BLaER1 (cell line): ENCODE results near the gene NEK4.
A peak's percentile ranks its signal among the peaks of the same experiment; 100 is the strongest.

ENCODE experiments used
- H3K27ac ChIP-seq: shearing (Covaris generic); formaldehyde crosslinking; 2 replicates; pipeline ENCODE4 v1.8.1; 2022
- H3K27me3 ChIP-seq: shearing (Covaris generic); formaldehyde crosslinking; 2 replicates; pipeline ENCODE4 v1.8.1; 2022
- H3K36me3 ChIP-seq: shearing (Covaris generic); formaldehyde crosslinking; 2 replicates; pipeline ENCODE4 v1.8.1; 2022
- H3K4me1 ChIP-seq: shearing (Covaris generic); formaldehyde crosslinking; 2 replicates; pipeline ENCODE4 v1.8.1; 2022
- H3K4me2 ChIP-seq: shearing (Covaris generic); formaldehyde crosslinking; 2 replicates; pipeline ENCODE4 v1.8.1; 2022
- H3K4me3 ChIP-seq: shearing (Covaris generic); formaldehyde crosslinking; 2 replicates; pipeline ENCODE4 v1.8.1; 2022
- H3K9ac ChIP-seq: shearing (Covaris generic); formaldehyde crosslinking; 2 replicates; pipeline ENCODE4 v1.8.1; 2022
- H3K9me3 ChIP-seq: shearing (Covaris generic); formaldehyde crosslinking; 2 replicates; pipeline ENCODE4 v1.8.1; 2022
- H4K20me1 ChIP-seq: shearing (Covaris generic); formaldehyde crosslinking; 2 replicates; pipeline ENCODE4 v1.8.1; 2022
- Cebpa-rat ChIP-seq: shearing (Covaris generic); IDR thresholded peaks from 2 replicates; pipeline ENCODE4 v1.8.1; 2022

NEK4 gene

DNA sequence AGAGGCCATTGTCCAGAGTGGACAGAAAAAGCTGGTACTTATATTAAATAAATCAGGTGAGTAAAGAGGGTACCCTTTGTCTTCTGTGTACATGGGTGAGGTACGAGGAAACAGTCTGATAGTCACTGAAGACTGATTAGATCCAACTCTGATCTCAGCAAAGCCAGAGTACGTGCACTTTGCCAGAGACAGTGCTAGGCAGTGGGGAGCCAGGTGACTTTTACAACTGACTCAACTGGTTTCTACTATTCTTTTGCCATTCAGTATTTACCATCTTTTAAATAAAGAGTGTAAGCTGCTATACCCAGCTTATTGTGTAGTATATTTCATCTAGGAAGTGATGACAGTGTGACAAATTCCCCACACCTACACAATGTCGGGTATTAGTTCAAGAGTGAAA, 81.6 kb downstream of the NEK4 start:
- no peak for TF ChIP-seq Cebpa-rat
- Histone ChIP-seq H3K4me1 (peaks cover 29% of the 10 kb centered on the region), H3K9me3 (no peaks in the 10 kb centered on the region), H3K27me3 (no peaks in the 10 kb centered on the region), H4K20me1 (peaks cover 77% of the 10 kb centered on the region), H3K4me3 (no peak overlapping the region), H3K27ac (no peak overlapping the region), H3K9ac (no peak overlapping the region), H3K4me2 (no peak overlapping the region), H3K36me3 (peaks cover 71% of the 10 kb centered on the region)

DNA sequence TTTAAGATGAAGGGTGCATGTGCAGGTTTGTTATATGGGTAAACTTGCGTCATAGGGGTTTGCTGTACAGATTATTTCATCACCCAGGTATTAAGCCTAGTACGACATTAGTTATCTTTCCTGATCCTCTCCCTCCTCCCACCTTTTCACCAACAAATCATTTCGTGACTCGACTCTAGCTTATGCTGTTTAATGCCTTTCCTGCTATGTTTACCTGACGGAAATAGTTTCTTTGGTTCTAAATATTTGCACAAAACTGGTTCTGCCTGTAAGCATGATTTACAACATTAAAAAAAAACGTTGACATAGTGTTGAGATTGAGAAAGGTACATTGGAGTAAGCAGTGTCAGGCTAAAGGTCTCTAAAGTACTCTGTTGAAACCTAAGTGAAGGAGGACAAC, 82.5 kb downstream of the NEK4 start:
- peaks cover 77% of the 10 kb centered on the region for H4K20me1 ChIP-seq
- no peaks in the 10 kb centered on the region for H3K27me3 ChIP-seq
- H3K4me2 ChIP-seq, result peak overlapping the region; percentile 82; the same call in 1 of the 2 replicates
- peaks cover 38% of the 10 kb centered on the region for H3K4me1 ChIP-seq
- H3K9ac ChIP-seq, result no peak overlapping the region; the same call in 1 of the 2 replicates
- H3K36me3 ChIP-seq, result peaks cover 63% of the 10 kb centered on the region
- no peaks in the 10 kb centered on the region for H3K9me3 ChIP-seq
- no peak overlapping the region; the same call in 1 of the 2 replicates for H3K27ac ChIP-seq
- H3K4me3 ChIP-seq, result no peak overlapping the region
- TF ChIP-seq Cebpa-rat, result no peak

DNA sequence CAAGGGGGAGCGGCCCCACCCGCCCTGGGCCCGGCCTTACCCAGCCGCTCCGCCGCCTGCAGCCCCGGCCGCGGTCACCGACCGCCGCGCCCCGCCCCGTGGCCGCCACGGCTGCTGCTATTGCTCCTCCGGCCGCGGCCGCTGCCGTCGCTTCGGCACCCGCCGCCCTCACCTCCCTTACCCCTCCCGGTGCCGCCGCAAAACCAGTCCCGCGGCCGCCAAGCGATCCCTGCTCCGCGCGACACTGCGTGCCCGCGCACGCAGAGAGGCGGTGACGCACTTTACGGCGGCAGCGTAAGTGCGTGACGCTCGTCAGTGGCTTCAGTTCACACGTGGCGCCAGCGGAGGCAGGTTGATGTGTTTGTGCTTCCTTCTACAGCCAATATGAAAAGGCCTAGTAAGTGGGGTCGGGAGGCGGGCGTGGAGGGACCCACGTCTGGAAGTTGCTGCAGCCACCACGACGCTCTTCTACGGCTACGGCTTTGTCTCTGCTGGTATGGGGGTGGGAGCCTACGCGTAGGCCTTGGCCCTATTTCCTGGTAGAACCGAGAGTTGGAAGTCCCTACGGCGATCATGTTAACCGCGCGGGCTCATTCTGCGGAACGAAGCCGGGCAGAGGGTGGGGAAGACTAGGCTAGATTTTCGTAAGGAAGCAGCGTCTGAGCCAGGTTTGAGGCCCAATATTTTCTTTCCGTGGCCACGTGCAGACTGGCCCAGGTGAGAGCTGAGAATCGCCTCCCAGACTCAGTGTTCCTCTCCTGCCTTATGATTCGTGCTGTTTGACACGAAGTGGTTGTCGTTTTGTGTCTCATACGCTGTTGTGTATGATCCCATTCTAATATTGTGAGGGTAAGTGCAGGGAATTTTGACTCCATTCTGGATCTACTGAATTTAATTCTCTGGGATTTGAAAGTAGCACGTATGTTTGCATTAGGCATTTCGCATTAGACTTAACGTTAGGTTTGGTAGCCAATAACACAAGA, 84.7 kb downstream of the NEK4 start, which contains the start of the genes GNL3 and PBRM1:
TSS of gene GNL3 (plus strand) at position 324 of the 983 bp plus-strand sequence. CDS start at position 385, 61 bp downstream.
TSS of gene PBRM1 (minus strand) at position 205 of the 983 bp plus-strand sequence.
- Histone ChIP-seq H4K20me1 (peaks cover 77% of the 10 kb centered on the region), H3K4me1 (peaks cover 55% of the 10 kb centered on the region), H3K27ac (peak within 1 kb of the TSS; percentile 94), H3K4me3 (peak within 1 kb of the TSS; percentile 86), H3K9ac (peak within 1 kb of the TSS; percentile 97), H3K27me3 (no peaks in the 10 kb centered on the region), H3K9me3 (no peaks in the 10 kb centered on the region), H3K4me2 (peak within 1 kb of the TSS; percentile 82), H3K36me3 (peaks cover 55% of the 10 kb centered on the region)
- no peak for TF ChIP-seq Cebpa-rat

DNA sequence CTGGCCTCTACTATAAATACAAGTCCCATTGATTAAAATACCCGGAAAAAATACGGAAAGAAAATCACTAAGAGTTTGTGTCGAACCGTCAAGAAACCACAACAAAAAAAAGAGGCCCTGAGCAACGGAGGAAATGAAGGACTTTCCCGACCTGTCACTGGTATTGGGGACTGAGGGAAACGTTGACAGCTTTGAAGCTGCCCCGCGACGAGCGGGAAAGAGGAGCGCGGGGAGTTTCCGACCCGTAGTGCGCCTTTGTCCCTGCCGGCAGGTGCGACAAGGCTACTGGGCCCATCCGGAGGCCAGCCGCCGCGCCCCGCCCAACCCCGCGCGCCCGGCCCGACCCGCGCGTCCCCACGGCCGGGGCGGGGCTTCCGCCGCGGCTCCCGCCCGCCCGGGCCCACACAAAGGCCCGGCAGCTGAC, 85.4 kb downstream of the NEK4 start:
- peak overlapping the region; percentile 86 for H3K4me3 ChIP-seq
- TF ChIP-seq Cebpa-rat, result no peak
- peaks cover 55% of the 10 kb centered on the region for H3K4me1 ChIP-seq
- H3K4me2 ChIP-seq, result peak overlapping the region; percentile 73
- H3K27ac ChIP-seq, result peak overlapping the region; percentile 94
- H3K9ac ChIP-seq, result peak overlapping the region; percentile 97
- H4K20me1 ChIP-seq, result peaks cover 77% of the 10 kb centered on the region
- no peaks in the 10 kb centered on the region for H3K9me3 ChIP-seq
- no peaks in the 10 kb centered on the region for H3K27me3 ChIP-seq
- peaks cover 55% of the 10 kb centered on the region for H3K36me3 ChIP-seq

DNA sequence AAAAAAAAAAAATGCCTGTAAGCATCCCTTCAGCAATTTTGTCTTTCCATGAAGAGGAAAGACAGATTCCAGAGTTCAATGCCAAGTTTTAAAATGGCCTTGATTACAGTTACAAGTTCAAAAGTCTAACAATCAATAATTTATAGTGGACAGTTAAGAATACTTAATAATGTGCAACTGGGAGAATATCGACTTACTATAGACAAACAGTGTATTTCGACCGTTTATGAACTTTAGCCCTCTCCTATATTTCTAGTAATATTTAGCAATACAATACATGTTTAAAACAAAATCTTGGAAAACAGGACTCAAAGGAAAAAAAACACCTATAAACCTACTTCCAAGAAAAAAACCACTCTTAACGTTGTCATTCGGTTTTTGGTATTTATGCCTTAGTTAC, 86.6 kb downstream of the NEK4 start:
- Histone ChIP-seq H3K27me3 (no peaks in the 10 kb centered on the region), H3K4me3 (peak overlapping the region; percentile 86; the same call in 1 of the 2 replicates), H3K27ac (no peak overlapping the region), H3K9me3 (no peaks in the 10 kb centered on the region), H3K36me3 (peaks cover 55% of the 10 kb centered on the region), H4K20me1 (peaks cover 77% of the 10 kb centered on the region), H3K4me1 (peaks cover 55% of the 10 kb centered on the region), H3K4me2 (peak overlapping the region; percentile 73), H3K9ac (no peak overlapping the region; the same call in 1 of the 2 replicates)
- TF ChIP-seq Cebpa-rat, result no peak

DNA sequence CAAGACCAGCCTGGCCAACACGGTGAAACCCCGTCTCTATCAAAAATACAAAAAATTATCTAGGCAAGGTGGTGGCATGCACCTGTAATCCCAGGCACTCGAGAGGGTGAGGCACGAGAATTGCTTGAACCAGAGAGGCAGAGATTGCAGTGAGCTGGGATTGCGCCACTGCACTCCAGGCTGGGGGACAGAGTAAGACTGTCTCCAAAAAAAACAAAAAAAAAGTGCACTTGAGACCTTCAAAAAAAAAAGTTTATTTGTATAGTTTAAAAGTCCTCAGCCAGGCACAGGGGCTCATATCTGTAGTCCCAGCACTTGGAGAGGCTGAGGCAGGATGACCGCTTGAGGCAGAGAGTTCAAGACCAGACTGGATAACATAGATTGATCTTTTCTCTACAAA, 87.1 kb downstream of the NEK4 start:
- Histone ChIP-seq H4K20me1 (peaks cover 77% of the 10 kb centered on the region), H3K4me2 (peak overlapping the region; percentile 73), H3K9me3 (no peaks in the 10 kb centered on the region), H3K4me1 (peaks cover 53% of the 10 kb centered on the region), H3K27ac (no peak overlapping the region), H3K4me3 (no peak overlapping the region), H3K36me3 (peaks cover 55% of the 10 kb centered on the region), H3K27me3 (no peaks in the 10 kb centered on the region), H3K9ac (no peak overlapping the region)
- TF ChIP-seq Cebpa-rat, result no peak

DNA sequence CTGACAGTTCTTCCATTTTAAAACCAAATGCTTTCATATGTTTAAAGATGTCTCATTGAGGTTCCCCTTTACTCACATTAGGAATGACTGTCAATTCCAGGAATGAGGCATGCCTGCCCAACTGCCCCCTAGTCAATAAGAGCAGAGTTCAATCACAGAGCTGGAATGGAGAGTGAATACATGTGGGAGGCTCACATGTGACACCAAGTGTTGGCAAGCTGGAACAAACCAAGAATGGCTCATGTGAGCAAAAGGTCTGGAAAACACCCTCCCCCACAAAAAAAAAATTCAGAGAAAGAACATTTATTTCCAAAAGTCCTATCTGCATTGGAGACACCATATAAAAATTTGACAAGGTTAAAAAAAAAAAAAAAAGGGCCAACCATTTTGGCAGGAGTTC, 88.7 kb downstream of the NEK4 start:
- H3K27me3 ChIP-seq, result no peaks in the 10 kb centered on the region
- H3K36me3 ChIP-seq, result peaks cover 55% of the 10 kb centered on the region
- H3K4me3 ChIP-seq, result no peak overlapping the region
- H3K4me1 ChIP-seq, result peaks cover 37% of the 10 kb centered on the region
- no peak for TF ChIP-seq Cebpa-rat
- no peak overlapping the region for H3K27ac ChIP-seq
- no peak overlapping the region for H3K4me2 ChIP-seq
- peaks cover 67% of the 10 kb centered on the region for H4K20me1 ChIP-seq
- no peaks in the 10 kb centered on the region for H3K9me3 ChIP-seq
- no peak overlapping the region for H3K9ac ChIP-seq

DNA sequence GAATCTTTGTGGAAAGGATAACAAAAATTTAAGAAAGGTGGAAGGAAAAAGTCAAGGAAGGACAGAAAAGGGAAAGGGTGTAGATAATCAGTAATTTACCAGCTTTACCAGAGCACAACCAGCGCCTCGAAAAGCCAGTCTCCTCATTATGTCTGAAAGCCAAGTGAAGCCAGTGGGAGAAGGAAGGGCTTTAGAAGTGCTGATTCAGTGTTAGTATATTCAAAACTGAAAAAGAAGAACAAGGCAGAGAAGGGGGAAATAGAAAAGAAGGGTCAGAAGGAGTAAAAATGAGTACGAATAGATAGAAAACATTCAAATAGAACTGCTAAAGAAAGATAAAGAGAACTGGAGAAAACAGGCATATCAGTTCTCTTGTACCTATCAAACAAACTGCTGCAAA, 89.1 kb downstream of the NEK4 start:
- Histone ChIP-seq H3K9ac (0 out of 2 replicates have a peak overlapping the region, but pooled peaks have one; percentile 27), H3K4me1 (peaks cover 33% of the 10 kb centered on the region), H3K4me3 (no peak overlapping the region), H3K4me2 (no peak overlapping the region), H3K27ac (no peak overlapping the region), H3K36me3 (peaks cover 58% of the 10 kb centered on the region), H3K9me3 (no peaks in the 10 kb centered on the region), H3K27me3 (no peaks in the 10 kb centered on the region), H4K20me1 (peaks cover 65% of the 10 kb centered on the region)
- TF ChIP-seq Cebpa-rat, result no peak

DNA sequence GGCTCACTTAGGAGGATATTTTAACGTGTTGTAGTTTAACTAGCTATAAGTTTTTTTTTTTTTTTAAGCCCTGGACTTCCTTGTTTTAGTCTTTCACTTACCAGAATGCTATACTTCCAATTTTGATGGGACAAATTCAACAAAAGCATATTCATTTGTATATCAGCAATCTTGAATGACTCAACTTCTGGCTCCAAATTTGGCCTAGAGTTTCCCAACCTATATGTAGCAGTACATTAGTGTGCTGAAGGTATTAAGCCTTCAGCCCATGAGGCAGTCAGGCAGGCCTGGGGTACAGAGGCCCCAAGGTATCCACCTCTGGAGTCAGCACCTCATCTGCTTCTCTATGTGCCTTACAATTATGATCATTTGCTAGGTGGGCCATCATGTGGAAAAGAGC, 90.9 kb downstream of the NEK4 start:
- H3K36me3 ChIP-seq, result peaks cover 74% of the 10 kb centered on the region
- H3K27ac ChIP-seq, result no peak overlapping the region
- no peak overlapping the region for H3K4me2 ChIP-seq
- H3K4me1 ChIP-seq, result peaks cover 32% of the 10 kb centered on the region
- H3K27me3 ChIP-seq, result no peaks in the 10 kb centered on the region
- H3K4me3 ChIP-seq, result no peak overlapping the region
- no peak overlapping the region for H3K9ac ChIP-seq
- peaks cover 79% of the 10 kb centered on the region for H4K20me1 ChIP-seq
- no peaks in the 10 kb centered on the region for H3K9me3 ChIP-seq
- TF ChIP-seq Cebpa-rat, result no peak

DNA sequence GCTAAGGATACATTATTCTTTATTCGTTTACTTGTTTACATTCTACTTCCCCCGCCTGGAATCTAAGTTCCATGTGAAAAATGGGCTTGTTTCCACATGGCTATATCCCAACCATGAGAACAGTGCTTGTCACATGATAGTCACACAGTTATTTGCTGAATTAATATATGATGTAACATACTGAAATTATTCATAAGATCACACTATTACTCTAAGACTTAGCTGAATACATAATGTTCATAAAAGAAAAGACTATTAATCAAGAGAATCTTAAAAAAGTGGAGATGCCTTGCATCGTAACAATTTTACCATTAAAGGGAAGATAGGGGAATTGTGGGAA, 91.6 kb downstream of the NEK4 start:
- no peak for TF ChIP-seq Cebpa-rat
- Histone ChIP-seq H3K27me3 (no peaks in the 10 kb centered on the region), H3K4me3 (no peak overlapping the region), H3K27ac (no peak overlapping the region), H4K20me1 (peaks cover 85% of the 10 kb centered on the region), H3K4me1 (peaks cover 26% of the 10 kb centered on the region), H3K36me3 (peaks cover 79% of the 10 kb centered on the region), H3K9ac (no peak overlapping the region), H3K9me3 (no peaks in the 10 kb centered on the region), H3K4me2 (no peak overlapping the region)
